Mesangial cell (primary cell): ENCODE measurements around the gene RC3H1. TPM values are rescaled to one million over a fixed set of nuclear protein-coding genes. Genes with fewer than 3 reads are reported as not detected.

ENCODE experiments used
- total RNA-seq: library from RNA; depleted of rRNA; stranded (reverse); fragments of >200 nt; gene quantifications from 2 replicates; pipeline ENCODE4 v1.2.3, GENCODE V29; 2015

Gene RC3H1, protein sequence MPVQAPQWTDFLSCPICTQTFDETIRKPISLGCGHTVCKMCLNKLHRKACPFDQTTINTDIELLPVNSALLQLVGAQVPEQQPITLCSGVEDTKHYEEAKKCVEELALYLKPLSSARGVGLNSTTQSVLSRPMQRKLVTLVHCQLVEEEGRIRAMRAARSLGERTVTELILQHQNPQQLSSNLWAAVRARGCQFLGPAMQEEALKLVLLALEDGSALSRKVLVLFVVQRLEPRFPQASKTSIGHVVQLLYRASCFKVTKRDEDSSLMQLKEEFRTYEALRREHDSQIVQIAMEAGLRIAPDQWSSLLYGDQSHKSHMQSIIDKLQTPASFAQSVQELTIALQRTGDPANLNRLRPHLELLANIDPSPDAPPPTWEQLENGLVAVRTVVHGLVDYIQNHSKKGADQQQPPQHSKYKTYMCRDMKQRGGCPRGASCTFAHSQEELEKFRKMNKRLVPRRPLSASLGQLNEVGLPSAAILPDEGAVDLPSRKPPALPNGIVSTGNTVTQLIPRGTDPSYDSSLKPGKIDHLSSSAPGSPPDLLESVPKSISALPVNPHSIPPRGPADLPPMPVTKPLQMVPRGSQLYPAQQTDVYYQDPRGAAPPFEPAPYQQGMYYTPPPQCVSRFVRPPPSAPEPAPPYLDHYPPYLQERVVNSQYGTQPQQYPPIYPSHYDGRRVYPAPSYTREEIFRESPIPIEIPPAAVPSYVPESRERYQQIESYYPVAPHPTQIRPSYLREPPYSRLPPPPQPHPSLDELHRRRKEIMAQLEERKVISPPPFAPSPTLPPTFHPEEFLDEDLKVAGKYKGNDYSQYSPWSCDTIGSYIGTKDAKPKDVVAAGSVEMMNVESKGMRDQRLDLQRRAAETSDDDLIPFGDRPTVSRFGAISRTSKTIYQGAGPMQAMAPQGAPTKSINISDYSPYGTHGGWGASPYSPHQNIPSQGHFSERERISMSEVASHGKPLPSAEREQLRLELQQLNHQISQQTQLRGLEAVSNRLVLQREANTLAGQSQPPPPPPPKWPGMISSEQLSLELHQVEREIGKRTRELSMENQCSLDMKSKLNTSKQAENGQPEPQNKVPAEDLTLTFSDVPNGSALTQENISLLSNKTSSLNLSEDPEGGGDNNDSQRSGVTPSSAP
- 10.1 and 23.5 TPM in 2 replicates for total RNA-seq

GRCh38 chr1:174022080-174022975 lies at the start of gene RC3H1:
RC3H1 (minus strand) TSS chr1:174022357; CDS start chr1:173992985, 29,372 bp downstream.

GRCh38 chr1:173917149-173917548 lies 105.0 kb downstream of the RC3H1 start, which contains the start of gene SERPINC1:
SERPINC1 (minus strand) TSS chr1:173917327; CDS start chr1:173917259, 68 bp downstream.

Other genes with a start within 250 kb of the RC3H1 start
- gene DARS2, start 197.7 kb downstream of the RC3H1 start, total RNA-seq, result 12.9 and 30.1 TPM in 2 replicates
- gene CENPL, start 197.5 kb downstream of the RC3H1 start, total RNA-seq, result 4.2 and 23.5 TPM in 2 replicates
- gene GAS5, start 154.4 kb downstream of the RC3H1 start, total RNA-seq, result 217 and 319 TPM in 2 replicates
- 2.4 and 6.0 TPM in 2 replicates for gene ZBTB37, start 154.0 kb downstream of the RC3H1 start, total RNA-seq
- gene SERPINC1, start 105.0 kb downstream of the RC3H1 start, total RNA-seq, result 0.25 TPM in 1 of 2 replicates, not detected in the other
- 11.1 and 18.4 TPM in 2 replicates for gene RABGAP1L, start 137.2 kb upstream of the RC3H1 start, total RNA-seq